ENCODE results near the gene PEX14. TPM values are rescaled to one million over a fixed set of nuclear protein-coding genes. Genes with fewer than 3 reads are reported as not detected.

PEX14 gene
- total and polyA plus RNA-seq, 10 of the 15 experiments (the other 5 are each of a cell fraction or from before 2014, with no cell fraction given): 1.4 to 23.2 (median 12.0) TPM

- no peaks in the 10 kb centered on the region for H3K9me3 ChIP-seq (replicated peaks; ENCODE audit: control insufficient read depth, insufficient read depth, low read length)
- no peak overlapping the region for H2AFZ ChIP-seq (ENCODE audit: control insufficient read depth, low read depth, low read length)
- intact Hi-C loops (cut with micrococcal nuclease; ENCODE audit: unreplicated experiment) (no loop called here), in situ Hi-C loops (cut with MboI) (no loop called here)
- no peaks in the 10 kb centered on the region for H3K36me3 ChIP-seq (ENCODE audit: control insufficient read depth in 2 of 2, insufficient read depth in 2 of 2, low read length in 1 of 2)
- no peak overlapping the region for H3K4me3 ChIP-seq
- WGBS (ENCODE audit: insufficient coverage, insufficient replicate concordance, low lambda C conversion rate, missing lambda C conversion rate): 82% methylated on average over 14 of the region's 19 CpGs
- ChIA-PET POLR2A (no interaction called here), RAD21 (ENCODE audit: unreplicated experiment) (no interaction called here), CTCF (no interaction called here), SMC1A (ENCODE audit: uncharacterized antibody, unreplicated experiment) (no interaction called here)
- FAIRE-seq: no peak
- H3K27ac ChIP-seq (ENCODE audit: control insufficient read depth, insufficient read depth): no peak overlapping the region
- H3K4me1 ChIP-seq (ENCODE audit: control insufficient read depth, insufficient read depth, low read length): no peaks in the 10 kb centered on the region
- BruUV-seq (replicated peaks): no TSS peak
- H3K27me3 ChIP-seq (replicated peaks in 1 of 2; ENCODE audit: control insufficient read depth in 2 of 2, insufficient read depth in 2 of 2, low read length in 1 of 2): no peaks in the 10 kb centered on the region
- TF ChIP-seq PKNOX1 (IDR thresholded peaks at IDR 0.05) (no peak), BRCA1 (IDR thresholded peaks at IDR 0.05; ENCODE audit: low read depth, low read length) (no peak), SMARCA5 (IDR thresholded peaks at IDR 0.05) (no peak), CBFB (IDR thresholded peaks at IDR 0.05; ENCODE audit: low read depth) (no peak), IRF4 (IDR thresholded peaks at IDR 0.05; ENCODE audit: low read depth, low read length) (no peak), KLF5 (IDR thresholded peaks at IDR 0.05; ENCODE audit: partially characterized antibody) (no peak), SMC3 (IDR thresholded peaks at IDR 0.05; ENCODE audit: borderline replicate concordance, low read length) (no peak), SIN3A (IDR thresholded peaks at IDR 0.05; ENCODE audit: low read depth, low read length) (no peak), DPF2 (IDR thresholded peaks at IDR 0.05) (no peak)
- no peaks in the 10 kb centered on the region for H3K79me2 ChIP-seq (ENCODE audit: control insufficient read depth, insufficient read depth, low read length)
- no peaks in the 10 kb centered on the region for H4K20me1 ChIP-seq (ENCODE audit: control insufficient read depth, insufficient read depth)
- no peak overlapping the region for H3K9ac ChIP-seq (ENCODE audit: control insufficient read depth, insufficient read depth, low read length)
- ATAC-seq: no peak
- DNase-seq (ENCODE audit: low read depth, low spot score): no peak
- H3K4me2 ChIP-seq (ENCODE audit: control insufficient read depth, insufficient read depth): no peak overlapping the region
Measured at GRCh38 chr1:10673109-10673711, 198.5 kb downstream of the PEX14 start.
